ENCODE measurements around the gene FN1.

DNA sequence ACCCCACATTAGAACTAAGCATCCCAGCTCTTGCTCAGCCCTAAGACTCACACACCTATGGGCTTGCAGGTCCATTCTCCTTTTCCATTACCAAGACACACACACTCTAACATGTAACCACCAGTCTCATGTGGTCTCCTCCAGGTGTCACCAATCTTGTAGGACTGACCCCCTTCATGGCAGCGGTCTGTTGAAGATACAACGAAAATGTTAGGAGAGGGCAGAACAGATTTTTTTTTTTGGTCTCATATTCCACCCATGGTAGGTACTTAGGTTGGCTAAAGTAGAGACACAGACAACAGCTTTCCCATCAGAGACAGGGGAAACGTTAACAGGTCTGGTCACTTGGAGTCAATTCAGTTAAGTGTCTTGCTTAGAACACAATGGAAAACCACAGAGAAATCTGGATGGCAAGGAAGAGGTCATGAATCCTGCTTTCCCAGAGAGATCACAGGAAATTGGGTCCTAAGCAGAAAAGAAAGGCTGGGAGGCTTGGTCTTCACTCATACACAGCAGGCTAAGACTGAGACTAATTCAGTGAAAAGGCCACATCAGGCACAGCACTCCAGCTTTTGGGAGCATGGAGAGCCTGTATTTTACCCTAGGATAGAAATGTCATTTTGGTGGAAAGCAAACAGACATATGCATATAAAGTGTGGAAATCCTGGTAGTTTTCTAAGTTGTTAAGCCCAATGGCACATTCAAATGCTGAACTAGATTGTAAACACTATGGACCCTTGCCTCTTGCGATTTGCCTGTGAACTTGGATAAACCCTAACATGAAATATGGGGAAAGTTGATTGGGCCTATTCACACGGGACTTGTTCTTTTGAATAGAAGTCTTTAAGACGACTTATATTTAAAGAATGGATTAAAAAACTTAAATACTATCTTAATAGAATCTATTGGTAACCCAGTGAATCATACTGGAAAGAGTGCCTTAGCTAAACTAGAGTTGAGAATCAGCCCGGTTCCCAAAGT is 3.8 kb downstream of the FN1 start:
- TF ChIP-seq, protein P1, sequence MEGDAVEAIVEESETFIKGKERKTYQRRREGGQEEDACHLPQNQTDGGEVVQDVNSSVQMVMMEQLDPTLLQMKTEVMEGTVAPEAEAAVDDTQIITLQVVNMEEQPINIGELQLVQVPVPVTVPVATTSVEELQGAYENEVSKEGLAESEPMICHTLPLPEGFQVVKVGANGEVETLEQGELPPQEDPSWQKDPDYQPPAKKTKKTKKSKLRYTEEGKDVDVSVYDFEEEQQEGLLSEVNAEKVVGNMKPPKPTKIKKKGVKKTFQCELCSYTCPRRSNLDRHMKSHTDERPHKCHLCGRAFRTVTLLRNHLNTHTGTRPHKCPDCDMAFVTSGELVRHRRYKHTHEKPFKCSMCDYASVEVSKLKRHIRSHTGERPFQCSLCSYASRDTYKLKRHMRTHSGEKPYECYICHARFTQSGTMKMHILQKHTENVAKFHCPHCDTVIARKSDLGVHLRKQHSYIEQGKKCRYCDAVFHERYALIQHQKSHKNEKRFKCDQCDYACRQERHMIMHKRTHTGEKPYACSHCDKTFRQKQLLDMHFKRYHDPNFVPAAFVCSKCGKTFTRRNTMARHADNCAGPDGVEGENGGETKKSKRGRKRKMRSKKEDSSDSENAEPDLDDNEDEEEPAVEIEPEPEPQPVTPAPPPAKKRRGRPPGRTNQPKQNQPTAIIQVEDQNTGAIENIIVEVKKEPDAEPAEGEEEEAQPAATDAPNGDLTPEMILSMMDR (IDR thresholded peaks at IDR 0.05): no peak
- no peak for TF ChIP-seq POLR2A (IDR thresholded peaks at IDR 0.05)

Data from testis (tissue), 2 donors.